Activated T-helper 2 cell treated with anti-CD3 and anti-CD28 coated beads, Interferon-gamma antibody, Interleukin-2, Interleukin-4, amounts not matched to agents 10 μg/mL and 5 μg/mL and 100 μg/mL, durations not matched to agents 14 hours and 24 hours and 36 hours (primary cell): ENCODE data around the gene FAM177B. TPM values are rescaled to one million over a fixed set of nuclear protein-coding genes. Genes with fewer than 3 reads are reported as not detected.

ENCODE experiments used
- DNase-seq: peaks from one replicate; pipeline ENCODE4 v3.0.0; 2021; ENCODE audit warnings: low spot score
- H3K27ac Mint-ChIP-seq: one replicate; pipeline ENCODE4 v1.8.0; 2021; ENCODE audit warnings: mixed read lengths
- H3K27me3 Mint-ChIP-seq: one replicate; pipeline ENCODE4 v1.8.0; 2021; ENCODE audit warnings: low read depth, mixed read lengths
- H3K36me3 Mint-ChIP-seq: one replicate; pipeline ENCODE4 v1.8.0; 2021; ENCODE audit warnings: low read depth, mixed read lengths
- H3K4me1 Mint-ChIP-seq: one replicate; pipeline ENCODE4 v1.8.0; 2021; ENCODE audit warnings: low read depth, mixed read lengths
- H3K4me3 Mint-ChIP-seq: one replicate; pipeline ENCODE4 v1.8.0; 2021; ENCODE audit warnings: low read depth, mild to moderate bottlenecking, moderate library complexity, mixed read lengths
- H3K9me3 Mint-ChIP-seq: one replicate; pipeline ENCODE4 v1.8.0; 2021; ENCODE audit warnings: mixed read lengths
- intact Hi-C: fragments of 100-400 bp; cut with micrococcal nuclease; formaldehyde crosslinking; loops from one replicate; pipeline ENCODE4 v1.15.1; 2023
- total RNA-seq: library from RNA; stranded (reverse); gene quantifications from 2 replicates; pipeline ENCODE4 v1.2.3, GENCODE V29; 2022

Gene FAM177B
- total RNA-seq, 1 donor from 2014 or later = not detected

DNA sequence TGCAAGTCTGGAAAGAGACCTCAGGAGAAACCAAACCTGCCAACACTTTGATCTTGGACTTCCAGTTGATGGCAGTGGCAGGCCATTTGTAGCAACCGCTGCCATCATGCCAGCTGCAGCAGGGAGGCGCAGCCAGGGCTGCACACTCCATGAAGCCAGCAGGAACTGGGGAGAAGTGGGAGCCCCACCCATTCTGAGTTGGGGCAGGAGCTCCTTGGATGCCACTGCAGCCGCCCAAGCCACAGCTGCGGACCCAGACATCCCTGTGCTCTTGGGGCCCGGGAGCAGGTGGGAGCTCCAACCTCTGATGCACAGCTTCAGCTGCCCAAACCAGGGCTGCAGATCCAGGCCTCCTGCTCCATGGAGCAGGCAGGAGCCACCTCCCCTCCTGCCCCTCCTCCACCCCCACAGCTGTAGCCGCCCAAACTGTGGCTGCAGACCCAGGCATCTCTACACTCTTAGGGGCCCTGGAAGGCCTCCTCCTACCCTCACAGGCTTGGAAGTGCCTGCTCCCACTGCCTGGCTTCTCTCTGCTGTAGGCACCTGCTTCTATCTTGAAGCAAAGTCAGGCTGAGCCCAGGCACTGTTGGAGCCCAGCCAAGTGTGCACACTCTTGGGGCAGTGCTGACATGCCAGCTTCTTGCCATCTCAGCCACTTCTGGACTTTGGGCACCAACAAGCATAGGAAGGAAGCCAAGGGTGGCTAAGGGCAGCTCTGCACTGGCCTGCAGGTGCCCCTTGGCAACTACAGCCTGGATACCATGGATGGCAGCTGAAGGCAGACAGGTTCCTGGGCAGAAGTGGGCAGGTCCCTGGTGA is 57.9 kb downstream of the FAM177B start:
- intact Hi-C loops = loop anchor here (5.0 kb wide), 1 partner anchor 327 kb away; no protein-coding TSS in a partner anchor
- DNase-seq = no peak
- Mint-ChIP-seq H3K27ac (no peak overlapping the region), H3K4me1 (peaks cover 14% of the 10 kb centered on the region), H3K9me3 (peaks cover 9% of the 10 kb centered on the region), H3K36me3 (no peaks in the 10 kb centered on the region), H3K4me3 (no peak overlapping the region), H3K27me3 (peaks cover 3% of the 10 kb centered on the region)

DNA sequence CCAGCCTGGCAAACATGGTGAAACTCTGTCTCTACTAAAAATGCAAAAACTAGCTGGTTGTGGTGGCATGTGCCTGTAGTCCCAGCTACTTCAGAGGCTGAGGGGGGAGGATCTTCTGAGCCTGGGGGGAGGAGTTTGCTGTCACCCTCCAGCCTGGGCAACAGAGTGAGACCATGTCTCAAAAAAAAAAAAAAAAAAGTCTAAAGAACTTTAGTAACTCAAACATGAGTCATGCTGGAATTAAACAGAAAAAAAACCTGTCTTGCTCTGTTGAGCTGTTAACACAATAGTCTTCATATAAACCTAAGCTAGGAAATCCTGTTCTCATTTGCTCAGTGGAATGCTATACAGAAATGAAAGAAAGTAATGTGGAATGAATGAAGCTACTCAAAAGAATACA is 61.1 kb downstream of the FAM177B start:
- H3K9me3 Mint-ChIP-seq = no peaks in the 10 kb centered on the region
- H3K36me3 Mint-ChIP-seq = no peaks in the 10 kb centered on the region
- intact Hi-C loops = no loop called here
- no peak for DNase-seq
- no peak overlapping the region for H3K27ac Mint-ChIP-seq
- peaks cover 13% of the 10 kb centered on the region for H3K27me3 Mint-ChIP-seq
- no peak overlapping the region for H3K4me3 Mint-ChIP-seq
- H3K4me1 Mint-ChIP-seq = peaks cover 3% of the 10 kb centered on the region

GRCh38 chr1:222798975-222799374 is 62.0 kb downstream of the FAM177B start:
- no peaks in the 10 kb centered on the region for H3K36me3 Mint-ChIP-seq
- H3K4me3 Mint-ChIP-seq = no peak overlapping the region
- no peak for DNase-seq
- H3K27me3 Mint-ChIP-seq = peaks cover 20% of the 10 kb centered on the region
- intact Hi-C loops = no loop called here
- no peaks in the 10 kb centered on the region for H3K9me3 Mint-ChIP-seq
- no peak overlapping the region for H3K27ac Mint-ChIP-seq
- H3K4me1 Mint-ChIP-seq = peaks cover 3% of the 10 kb centered on the region

Other genes with a start within 250 kb of the FAM177B start
- gene HHIPL2, start 189.1 kb upstream of the FAM177B start, total RNA-seq = 0.16 and 0.21 TPM in 2 replicates
- 17.6 and 17.9 TPM in 2 replicates for gene TAF1A, start 147.3 kb upstream of the FAM177B start, total RNA-seq
- 40.6 and 44.4 TPM in 2 replicates for gene MIA3, start 119.1 kb upstream of the FAM177B start, total RNA-seq
- 41.9 and 45.7 TPM in 2 replicates for gene AIDA, start 24.7 kb upstream of the FAM177B start, total RNA-seq
- gene BROX, start 24.6 kb upstream of the FAM177B start, total RNA-seq = 34.3 and 37.7 TPM in 2 replicates
- 1.7 and 2.0 TPM in 2 replicates for gene DISP1, start 77.8 kb downstream of the FAM177B start, total RNA-seq